Fibroblast of lung (primary cell): ENCODE results near the gene TSHR.

Experiments used
- EZH2 ChIP-seq: IDR thresholded peaks from 2 replicates; pipeline ENCODE4 v1.5.1; 2012; ENCODE audit warnings: low read length, control low read depth, mild to moderate bottlenecking; ENCODE audit errors: missing control alignments
- TF ChIP-seq, protein P1 (sequence below), 2 donors: IDR thresholded peaks in 1 of 2; conservative IDR thresholded peaks in 1 of 2; 1 replicate in 1 of 2; 2 replicates in 1 of 2; pipeline ENCODE4 v1.5.1; 2011 to 2012; ENCODE audit warnings: low read length in 2 of 2, control low read depth in 1 of 2, inconsistent platforms in 1 of 2, low read depth in 1 of 2, mild to moderate bottlenecking in 1 of 2

DNA sequence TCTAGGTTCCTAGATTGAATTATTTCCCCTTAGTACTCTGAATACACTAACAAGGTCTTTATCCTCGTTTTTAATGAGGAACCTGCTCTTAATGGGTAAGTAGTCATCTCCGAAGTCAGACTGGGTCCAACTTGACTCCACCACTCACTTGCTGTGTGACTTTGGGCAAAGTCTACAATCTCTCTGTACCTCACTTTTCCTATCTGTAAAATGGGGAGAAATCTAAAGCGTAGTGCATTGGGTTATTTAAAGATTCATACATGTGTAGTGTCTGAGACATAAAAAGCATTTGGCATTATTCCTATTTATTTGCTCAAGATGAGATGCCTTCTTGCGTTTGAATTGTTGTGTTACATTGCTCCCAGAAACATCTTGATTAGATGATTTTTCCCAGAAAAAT lies 213.8 kb downstream of the TSHR start:
- TF ChIP-seq, protein P1, sequence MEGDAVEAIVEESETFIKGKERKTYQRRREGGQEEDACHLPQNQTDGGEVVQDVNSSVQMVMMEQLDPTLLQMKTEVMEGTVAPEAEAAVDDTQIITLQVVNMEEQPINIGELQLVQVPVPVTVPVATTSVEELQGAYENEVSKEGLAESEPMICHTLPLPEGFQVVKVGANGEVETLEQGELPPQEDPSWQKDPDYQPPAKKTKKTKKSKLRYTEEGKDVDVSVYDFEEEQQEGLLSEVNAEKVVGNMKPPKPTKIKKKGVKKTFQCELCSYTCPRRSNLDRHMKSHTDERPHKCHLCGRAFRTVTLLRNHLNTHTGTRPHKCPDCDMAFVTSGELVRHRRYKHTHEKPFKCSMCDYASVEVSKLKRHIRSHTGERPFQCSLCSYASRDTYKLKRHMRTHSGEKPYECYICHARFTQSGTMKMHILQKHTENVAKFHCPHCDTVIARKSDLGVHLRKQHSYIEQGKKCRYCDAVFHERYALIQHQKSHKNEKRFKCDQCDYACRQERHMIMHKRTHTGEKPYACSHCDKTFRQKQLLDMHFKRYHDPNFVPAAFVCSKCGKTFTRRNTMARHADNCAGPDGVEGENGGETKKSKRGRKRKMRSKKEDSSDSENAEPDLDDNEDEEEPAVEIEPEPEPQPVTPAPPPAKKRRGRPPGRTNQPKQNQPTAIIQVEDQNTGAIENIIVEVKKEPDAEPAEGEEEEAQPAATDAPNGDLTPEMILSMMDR (conservative IDR thresholded peaks at IDR 0.05 in 1 of 2, IDR thresholded peaks at IDR 0.05 in 1 of 2; ENCODE audit: low read depth in 1 of 2, low read length in 2 of 2): no peak
- no peak for TF ChIP-seq EZH2
